ENCODE results near the gene MPDZ.

GRCh38 chr9:13295556-13295955 is 16.1 kb upstream of the MPDZ start:
- no peak for TF ChIP-seq POLR2A (IDR thresholded peaks at IDR 0.05; ENCODE audit: low read depth, low read length)
- TF ChIP-seq POLR2AphosphoS5 (IDR thresholded peaks at IDR 0.05; ENCODE audit: low read depth, low read length) = no peak
